KMS-11 (cell line): ENCODE data around the gene TLL2.

Experiments
- H2AFZ ChIP-seq: fragments of 200-600 bp; sonication (generic); 2 replicates; pipeline ENCODE4 v1.6.1; 2016; ENCODE audit warnings: antibody characterized with exemption, mixed run types, low read depth
- H3K27ac ChIP-seq: fragments of 200-600 bp; sonication (generic); 2 replicates; pipeline ENCODE4 v1.6.1; 2016; ENCODE audit warnings: mild to moderate bottlenecking, mixed run types
- H3K27me3 ChIP-seq: fragments of 200-600 bp; sonication (generic); 2 replicates; pipeline ENCODE4 v1.6.1; 2017; ENCODE audit warnings: mild to moderate bottlenecking, low read depth, mixed run types, moderate library complexity; ENCODE audit not compliant: insufficient read depth
- H3K36me3 ChIP-seq: fragments of 200-600 bp; sonication (generic); 2 replicates; pipeline ENCODE4 v1.6.1; 2017; ENCODE audit warnings: mild to moderate bottlenecking, mixed run types; ENCODE audit not compliant: insufficient read depth
- H3K4me1 ChIP-seq: fragments of 200-600 bp; sonication (generic); 2 replicates; pipeline ENCODE4 v1.6.1; 2016; ENCODE audit warnings: mild to moderate bottlenecking, low read depth, mixed run types; ENCODE audit not compliant: poor library complexity, severe bottlenecking
- H3K4me2 ChIP-seq: fragments of 200-600 bp; sonication (generic); 2 replicates; pipeline ENCODE4 v1.7.0; 2016; ENCODE audit warnings: mild to moderate bottlenecking, mixed run types
- H3K4me3 ChIP-seq: fragments of 200-600 bp; sonication (generic); IDR thresholded peaks from 2 replicates; pipeline ENCODE4 v1.6.1; 2017; ENCODE audit warnings: low read depth, low read length, mixed read lengths; ENCODE audit not compliant: insufficient read depth
- H3K79me2 ChIP-seq: fragments of 200-600 bp; sonication (generic); 2 replicates; pipeline ENCODE4 v1.6.1; 2016; ENCODE audit warnings: low read depth, mixed run types; ENCODE audit not compliant: insufficient read depth
- H3K9ac ChIP-seq: fragments of 200-600 bp; sonication (generic); 2 replicates; pipeline ENCODE4 v1.6.1; 2016; ENCODE audit warnings: mild to moderate bottlenecking, mixed run types
- H4K20me1 ChIP-seq: fragments of 200-600 bp; sonication (generic); 2 replicates; pipeline ENCODE4 v1.6.1; 2016; ENCODE audit warnings: mild to moderate bottlenecking, mixed run types; ENCODE audit not compliant: insufficient read depth
- CTCF ChIP-seq: fragments of 200-600 bp; sonication (generic); conservative IDR thresholded peaks from 2 replicates; pipeline ENCODE4 v1.6.1; 2017; ENCODE audit warnings: low read depth, mild to moderate bottlenecking, antibody characterized with exemption, low read length, moderate library complexity, mixed read lengths

TLL2 gene

GRCh38 chr10:96505150-96506136 is 8.3 kb downstream of the TLL2 start:
- Histone ChIP-seq H3K27ac (no peak overlapping the region), H3K4me3 (no peak overlapping the region), H3K36me3 (no peaks in the 10 kb centered on the region), H2AFZ (no peak overlapping the region), H3K4me2 (no peak overlapping the region), H3K79me2 (no peaks in the 10 kb centered on the region), H3K4me1 (no peaks in the 10 kb centered on the region), H3K9ac (no peak overlapping the region), H3K27me3 (no peaks in the 10 kb centered on the region), H4K20me1 (no peaks in the 10 kb centered on the region)
- no peak for TF ChIP-seq CTCF

GRCh38 chr10:96502561-96503282 is 11.0 kb downstream of the TLL2 start:
- H2AFZ ChIP-seq = no peak overlapping the region

GRCh38 chr10:96501985-96502384 is 11.7 kb downstream of the TLL2 start:
- Histone ChIP-seq H3K9ac (no peak overlapping the region), H4K20me1 (no peaks in the 10 kb centered on the region), H3K4me3 (no peak overlapping the region), H3K4me2 (no peak overlapping the region), H2AFZ (no peak overlapping the region), H3K4me1 (no peaks in the 10 kb centered on the region), H3K27me3 (no peaks in the 10 kb centered on the region), H3K79me2 (no peaks in the 10 kb centered on the region), H3K36me3 (no peaks in the 10 kb centered on the region), H3K27ac (no peak overlapping the region)
- TF ChIP-seq CTCF = no peak

More at GRCh38 chr10:96502561-96503282, 11.0 kb downstream of the TLL2 start:
- H3K4me1 ChIP-seq = no peaks in the 10 kb centered on the region
- no peak overlapping the region for H3K4me2 ChIP-seq
- H3K79me2 ChIP-seq = no peaks in the 10 kb centered on the region
- TF ChIP-seq CTCF = no peak
- H3K27me3 ChIP-seq = no peaks in the 10 kb centered on the region
- no peaks in the 10 kb centered on the region for H4K20me1 ChIP-seq
- no peaks in the 10 kb centered on the region for H3K36me3 ChIP-seq
- no peak overlapping the region for H3K27ac ChIP-seq
- no peak overlapping the region for H3K9ac ChIP-seq
- no peak overlapping the region for H3K4me3 ChIP-seq

GRCh38 chr10:96500519-96500918 is 13.2 kb downstream of the TLL2 start:
- Histone ChIP-seq H3K27ac (no peak overlapping the region), H3K4me1 (no peaks in the 10 kb centered on the region), H3K9ac (no peak overlapping the region), H4K20me1 (no peaks in the 10 kb centered on the region), H3K27me3 (no peaks in the 10 kb centered on the region), H2AFZ (no peak overlapping the region), H3K4me3 (no peak overlapping the region), H3K79me2 (no peaks in the 10 kb centered on the region), H3K36me3 (no peaks in the 10 kb centered on the region), H3K4me2 (no peak overlapping the region)
- no peak for TF ChIP-seq CTCF
